ENCODE measurements around the gene SDF2L1. TPM values are rescaled to one million over a fixed set of nuclear protein-coding genes. Genes with fewer than 3 reads are reported as not detected.
"Not testable (repeated sequence)": the region's sequence is repeated elsewhere in the genome, so short reads cannot be mapped to it uniquely, and the experiment has no call there.

The SDF2L1 gene
- total RNA-seq, 4 donors from 2014 or later: 60.2 to 444 (median 210) TPM

DNA sequence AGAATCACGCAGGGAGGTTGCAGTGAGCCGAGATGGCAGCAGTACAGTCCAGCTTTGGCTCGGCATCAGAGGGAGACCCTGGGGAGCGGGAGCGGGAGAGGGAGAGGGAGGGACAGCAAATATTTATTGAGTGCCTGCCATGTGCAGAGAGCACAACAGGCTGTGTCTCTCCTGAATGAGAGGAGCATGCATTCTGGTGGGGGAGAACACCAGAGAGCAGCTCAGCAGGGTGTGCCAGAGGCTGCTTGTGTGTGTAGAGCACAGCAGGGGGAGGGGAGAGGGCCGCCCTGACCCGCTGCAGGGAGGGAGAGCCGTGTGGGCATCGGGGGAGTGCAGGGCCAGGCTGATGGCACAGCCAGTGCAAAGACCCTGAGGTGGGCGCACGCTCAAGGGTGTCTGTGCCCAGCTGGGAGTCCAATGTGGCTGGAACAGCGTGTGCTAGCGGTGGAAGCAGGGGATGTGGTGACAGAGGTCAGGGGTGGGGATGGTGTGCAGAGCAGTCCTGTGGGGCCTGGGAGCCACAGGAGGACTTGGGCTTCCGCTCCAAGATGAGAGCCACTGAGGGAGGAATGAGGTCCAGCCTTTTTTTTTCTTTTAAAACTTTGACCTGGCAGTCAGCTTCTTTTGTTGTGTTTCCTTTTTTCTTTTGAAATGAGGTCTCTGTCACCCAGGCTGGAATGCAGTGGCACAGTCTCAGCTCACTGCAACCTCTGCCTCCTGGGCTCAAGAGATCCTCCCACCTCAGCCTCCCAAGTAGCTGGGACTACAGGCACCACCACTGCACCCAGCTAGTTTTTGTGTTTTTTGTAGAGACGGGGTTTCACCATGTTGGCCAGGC lies 35.7 kb downstream of the SDF2L1 start:
- peaks cover 29 to 35% of the 10 kb centered on the region in 2 donors for H3K36me3 ChIP-seq
- intact Hi-C loops (cut with DNase I): no loop called here
- DNase-seq: no peak
- H3K4me1 ChIP-seq: peaks cover 0 to 16% of the 10 kb centered on the region in 2 donors
- H3K9me3 ChIP-seq: no peaks in the 10 kb centered on the region
- TF ChIP-seq CTCF (IDR thresholded peaks at IDR 0.05): no peak
- TF ChIP-seq POLR2A (IDR thresholded peaks at IDR 0.05): no peak
- H3K27me3 ChIP-seq: no peaks in the 10 kb centered on the region
- H3K27ac ChIP-seq: no peak overlapping the region
- WGBS, 2 donors: 75 to 92% methylated on average over 14 to 15 of the region's 15 CpGs
- no peak overlapping the region for H3K4me3 ChIP-seq (replicated peaks in 1 of 3)

- intact Hi-C loops (cut with DNase I); H3K4me3 ChIP-seq (replicated peaks in 1 of 3); DNase-seq; H3K27me3 ChIP-seq; H3K9me3 ChIP-seq; H3K27ac ChIP-seq: not testable (repeated sequence)
- WGBS, 2 donors: 98 to 99% methylated on average over 12 of the region's 12 CpGs
- Histone ChIP-seq H3K36me3 (peaks cover 18 to 32% of the 10 kb centered on the region in 2 donors), H3K4me1 (peaks cover 0 to 19% of the 10 kb centered on the region in 2 donors)
Measured at GRCh38 chr22:21678842-21679241, 36.7 kb downstream of the SDF2L1 start.

- DNase-seq: no peak
- WGBS, 2 donors: 81 to 99% methylated on average over 4 of the region's 4 CpGs
- no peak for TF ChIP-seq POLR2A (IDR thresholded peaks at IDR 0.05)
- TF ChIP-seq CTCF (IDR thresholded peaks at IDR 0.05): no peak
- Histone ChIP-seq H3K9me3 (no peaks in the 10 kb centered on the region), H3K4me1 (peaks cover 0 to 19% of the 10 kb centered on the region in 2 donors), H3K27ac (no peak overlapping the region), H3K27me3 (no peaks in the 10 kb centered on the region), H3K36me3 (peaks cover 14 to 31% of the 10 kb centered on the region in 2 donors), H3K4me3 (replicated peaks in 1 of 3) (no peak overlapping the region)
- intact Hi-C loops (cut with DNase I): no loop called here
Measured at GRCh38 chr22:21679383-21679782, 37.3 kb downstream of the SDF2L1 start.

DNA sequence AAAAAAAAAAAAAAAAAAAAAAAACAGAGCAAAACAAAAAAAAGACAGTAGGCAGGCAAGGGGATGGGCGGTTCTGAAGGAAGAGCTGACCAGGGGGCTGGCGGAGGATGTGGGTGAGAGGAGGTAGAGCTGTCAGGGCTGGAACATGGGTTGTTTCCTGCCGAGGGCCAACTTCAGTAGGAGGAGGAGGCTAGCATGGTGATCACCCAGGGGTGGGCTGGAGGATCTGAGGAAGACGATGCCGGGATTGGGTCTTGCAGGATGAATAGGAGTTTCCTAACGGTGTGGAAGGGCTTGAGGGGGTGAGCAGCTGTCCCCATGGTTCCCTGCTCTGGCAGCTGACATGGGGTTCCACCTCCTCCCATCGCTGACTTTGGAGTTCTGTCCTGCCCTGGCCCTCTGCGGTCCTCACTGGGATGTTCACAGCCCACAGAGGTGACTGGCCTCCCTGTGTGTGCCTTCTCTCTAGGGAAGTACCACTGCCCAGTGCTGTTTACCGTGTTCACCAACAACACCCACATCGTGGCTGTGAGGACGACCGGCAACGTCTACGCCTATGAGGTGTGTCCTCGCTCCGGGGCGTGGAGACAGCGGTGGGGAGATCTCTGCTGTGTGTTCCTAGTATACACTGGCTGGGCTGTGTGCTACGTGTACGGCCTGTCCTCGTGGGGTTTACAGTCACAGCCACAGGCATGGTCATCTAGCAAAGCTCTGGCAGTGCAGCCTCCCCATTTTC lies 38.9 kb downstream of the SDF2L1 start:
- 96 to 98% methylated on average over 21 of the region's 21 CpGs for WGBS, 2 donors
- H3K36me3 ChIP-seq: peaks cover 6 to 28% of the 10 kb centered on the region in 2 donors
- intact Hi-C loops (cut with DNase I): no loop called here
- H3K27ac ChIP-seq: peak overlapping the region in 1 of 3 donors; percentile 0
- no peaks in the 10 kb centered on the region for H3K9me3 ChIP-seq
- no peak for DNase-seq
- TF ChIP-seq POLR2A (IDR thresholded peaks at IDR 0.05) (no peak), CTCF (IDR thresholded peaks at IDR 0.05) (no peak)
- no peak overlapping the region for H3K4me3 ChIP-seq (replicated peaks in 1 of 3)
- no peaks in the 10 kb centered on the region for H3K27me3 ChIP-seq
- peaks cover 0 to 19% of the 10 kb centered on the region in 2 donors for H3K4me1 ChIP-seq

DNA sequence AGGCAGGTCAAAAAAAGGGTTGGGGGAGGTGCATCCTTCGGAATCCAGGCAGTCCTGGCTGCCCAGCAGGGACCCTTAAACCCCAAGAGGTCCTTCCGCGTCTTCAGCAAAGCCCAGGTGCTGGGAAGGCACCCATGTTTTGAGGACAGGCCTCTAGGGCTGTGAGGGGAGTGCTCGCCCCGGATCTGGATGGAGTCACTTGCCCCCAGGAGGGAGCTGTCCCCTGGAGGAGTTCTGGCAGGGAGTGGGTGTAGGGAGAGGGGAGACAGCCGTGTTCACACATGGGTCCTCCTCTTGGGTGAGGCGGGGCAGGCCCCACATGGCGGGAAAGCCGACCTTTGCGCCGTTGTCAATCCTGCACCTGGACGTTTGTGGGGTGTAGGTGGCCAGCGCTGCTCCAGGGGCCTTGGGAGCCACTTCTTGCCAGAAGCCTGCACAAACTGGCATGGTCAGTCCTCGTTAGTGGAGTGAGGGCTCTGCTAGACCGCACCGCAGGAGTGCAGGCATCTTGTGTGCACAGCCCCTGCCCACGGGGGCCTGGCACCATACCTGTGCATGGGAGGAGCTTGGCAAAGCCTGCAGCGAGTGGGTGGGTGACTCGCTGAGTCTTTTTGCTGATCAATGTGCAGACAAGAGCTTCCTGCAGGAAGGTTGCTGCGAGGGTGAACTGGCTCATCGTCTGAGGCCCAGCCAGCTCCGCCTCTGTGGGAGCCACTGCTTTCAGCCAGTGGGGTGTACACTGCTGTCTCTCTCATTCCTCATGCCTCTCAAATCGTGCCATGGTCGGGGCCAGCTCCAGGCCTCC lies 39.7 kb downstream of the SDF2L1 start:
- peaks cover 9 to 35% of the 10 kb centered on the region in 2 donors for H3K36me3 ChIP-seq

More for the DNA sequence above, 39.7 kb downstream of the SDF2L1 start:
- WGBS, 2 donors: 58 to 70% methylated on average over 18 to 24 of the region's 24 CpGs
- peak; percentile 80 to 81 for DNase-seq
- intact Hi-C loops (cut with DNase I): no loop called here
- peaks cover 0 to 19% of the 10 kb centered on the region in 2 donors for H3K4me1 ChIP-seq
- no peaks in the 10 kb centered on the region for H3K27me3 ChIP-seq
- TF ChIP-seq CTCF (IDR thresholded peaks at IDR 0.05) (no peak), POLR2A (IDR thresholded peaks at IDR 0.05) (no peak)
- H3K4me3 ChIP-seq (replicated peaks in 1 of 3): no peak overlapping the region
- H3K27ac ChIP-seq: peak overlapping the region in 2 of 3 donors; percentile 27 to 45
- H3K9me3 ChIP-seq: no peaks in the 10 kb centered on the region

Measured in thyroid gland (tissue), 4 donors.